GM23248 (cell line): Measurements from ENCODE around the gene CCDC88C.
A peak's percentile ranks its signal among the peaks of the same experiment; 100 is the strongest.

ENCODE experiments used
- EZH2 ChIP-seq: fragments of 200-600 bp; sonication (generic); IDR thresholded peaks from 2 replicates; pipeline ENCODE4 v1.6.1; 2018; ENCODE audit warnings: antibody characterized with exemption, mild to moderate bottlenecking; ENCODE audit not compliant: insufficient read depth, poor library complexity, severe bottlenecking
- EZH2phosphoT487 ChIP-seq: fragments of 200-600 bp; sonication (generic); IDR thresholded peaks from 2 replicates; pipeline ENCODE4 v1.6.1; 2018; ENCODE audit warnings: antibody characterized with exemption, moderate library complexity, mild to moderate bottlenecking, low read depth; ENCODE audit not compliant: insufficient read depth

DNA sequence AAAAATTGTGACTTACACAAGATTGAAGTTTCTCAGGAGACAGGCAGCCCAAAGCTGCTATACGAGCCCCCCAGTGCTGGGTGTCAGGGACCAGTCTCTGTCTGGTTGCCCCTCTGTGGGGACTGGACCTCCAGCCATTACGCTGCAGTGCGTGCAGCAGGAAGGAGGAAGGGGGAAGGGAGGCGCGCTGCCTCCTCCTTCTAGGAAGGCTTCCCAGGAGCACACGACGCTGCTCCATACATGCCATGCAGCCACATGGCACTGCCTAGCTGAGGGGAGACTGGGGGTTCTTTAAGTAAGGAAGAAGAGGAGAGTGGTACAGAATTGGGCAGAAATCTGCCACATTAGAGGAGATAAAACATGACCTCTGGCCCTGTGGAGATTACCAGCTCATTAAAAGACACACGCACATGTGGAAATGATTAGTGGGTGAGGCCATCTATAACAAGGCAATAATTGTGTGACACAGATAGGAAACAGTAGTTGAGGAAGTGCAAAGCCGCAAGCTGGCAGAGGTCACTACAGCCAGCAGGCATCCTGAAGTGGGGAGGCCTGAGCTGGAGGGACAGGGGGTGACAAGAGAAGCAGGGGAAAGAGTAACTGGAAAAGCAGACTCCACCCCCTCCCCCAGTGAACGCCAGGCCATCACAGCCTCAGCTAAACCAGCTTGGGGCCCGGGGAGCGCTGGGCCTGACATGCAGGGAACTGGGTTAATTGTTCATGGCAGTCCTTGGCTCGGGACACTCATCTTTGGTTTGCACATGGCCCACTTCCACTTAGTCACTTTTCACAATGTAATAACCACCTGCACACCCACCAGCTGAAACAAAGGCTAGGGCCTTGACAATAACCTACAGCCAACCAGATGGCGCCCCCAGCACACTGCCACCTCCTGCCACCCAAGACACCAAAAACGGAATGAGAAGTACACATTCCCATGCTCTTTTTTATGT is 39.6 kb downstream of the CCDC88C start:
- TF ChIP-seq EZH2 (no peak), EZH2phosphoT487 (peak; percentile 81)
